Fibroblast of skin of back (primary cell): ENCODE results near the gene NAIF1.
"Not testable (repeated sequence)": the region's sequence is repeated elsewhere in the genome, so short reads cannot be mapped to it uniquely, and the experiment has no call there.

Experiments
- DNase-seq: peaks from one replicate; pipeline ENCODE4 v3.0.0-alpha.2; 2013

The NAIF1 gene

DNA sequence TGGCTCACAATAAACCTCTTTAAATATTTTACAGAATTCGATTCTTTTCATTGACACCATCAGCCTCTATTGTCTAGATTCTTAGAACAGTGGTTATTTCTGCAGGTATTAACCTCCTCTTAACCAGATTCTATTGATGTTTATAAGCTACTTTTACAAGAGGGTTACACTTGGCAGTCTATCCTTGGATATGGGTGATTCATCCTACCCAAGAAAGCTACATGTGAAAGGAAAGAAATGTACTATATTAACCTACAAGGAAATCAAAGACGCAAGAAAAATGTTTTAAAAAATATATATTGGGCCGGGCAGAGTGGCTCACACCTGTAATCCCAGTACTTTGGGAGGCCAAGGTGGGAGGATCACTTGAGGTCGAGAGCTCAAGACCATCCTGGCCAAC is 17.6 kb upstream of the NAIF1 start:
- DNase-seq, result no peak

DNA sequence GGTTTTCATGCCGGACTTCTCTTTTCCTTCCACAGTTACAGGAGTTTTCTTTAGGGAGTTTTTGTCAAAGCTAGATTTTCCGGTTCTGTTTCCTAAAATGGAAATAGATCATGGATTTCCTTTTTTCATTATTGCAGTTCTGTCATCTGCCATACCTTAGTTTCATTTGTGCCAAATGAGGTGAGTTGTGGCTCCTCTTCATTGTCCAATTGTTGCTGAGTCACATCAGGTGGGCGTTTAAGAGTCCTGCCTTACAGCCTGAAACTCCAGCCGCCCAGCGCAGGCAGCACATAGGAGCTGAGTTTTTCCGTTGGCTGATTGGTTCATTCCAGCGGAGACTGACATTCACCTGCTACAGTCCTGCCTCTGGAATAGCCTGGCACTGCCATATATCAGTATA is 15.0 kb upstream of the NAIF1 start:
- no peak for DNase-seq

DNA sequence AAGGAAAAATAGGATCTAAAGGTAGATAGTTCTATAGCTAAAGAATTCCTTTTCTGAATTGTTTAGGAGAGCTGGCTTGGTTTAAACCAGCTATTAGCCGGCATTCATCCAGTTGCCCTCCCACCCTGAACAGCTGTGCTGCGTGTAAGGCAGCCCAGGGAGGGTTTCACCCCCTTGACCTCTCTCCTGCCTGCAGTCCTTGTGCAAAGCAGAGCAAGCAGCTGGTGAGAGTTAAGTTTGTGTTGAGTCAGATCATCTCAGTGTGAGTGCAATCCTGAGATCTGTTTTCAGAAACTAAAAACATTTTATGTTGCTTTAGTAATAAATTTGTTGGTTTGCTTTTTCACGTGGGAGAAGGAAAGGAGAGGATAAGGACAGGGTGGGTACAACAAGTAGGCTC is 13.9 kb upstream of the NAIF1 start:
- peak; percentile 76 for DNase-seq

DNA sequence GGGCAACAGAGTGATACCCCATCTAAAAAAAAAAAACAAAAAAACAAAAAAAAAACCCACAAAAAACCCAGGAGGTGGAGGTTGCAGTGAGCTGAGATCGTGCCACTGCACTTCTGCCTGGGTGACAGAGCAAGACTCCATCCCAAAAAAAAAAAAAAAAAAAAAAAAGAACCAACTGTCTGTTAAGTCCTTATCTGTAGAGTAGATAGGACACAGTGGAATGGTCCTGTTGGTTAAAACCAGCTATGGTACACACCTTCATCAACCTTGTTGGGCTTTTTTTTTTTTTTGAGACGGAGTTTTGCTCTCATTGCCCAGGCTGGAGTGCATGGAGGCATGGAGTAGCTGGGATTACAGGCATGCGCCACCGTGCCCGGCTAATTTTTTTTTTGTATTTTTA is 13.1 kb upstream of the NAIF1 start:
- DNase-seq, result no peak

DNA sequence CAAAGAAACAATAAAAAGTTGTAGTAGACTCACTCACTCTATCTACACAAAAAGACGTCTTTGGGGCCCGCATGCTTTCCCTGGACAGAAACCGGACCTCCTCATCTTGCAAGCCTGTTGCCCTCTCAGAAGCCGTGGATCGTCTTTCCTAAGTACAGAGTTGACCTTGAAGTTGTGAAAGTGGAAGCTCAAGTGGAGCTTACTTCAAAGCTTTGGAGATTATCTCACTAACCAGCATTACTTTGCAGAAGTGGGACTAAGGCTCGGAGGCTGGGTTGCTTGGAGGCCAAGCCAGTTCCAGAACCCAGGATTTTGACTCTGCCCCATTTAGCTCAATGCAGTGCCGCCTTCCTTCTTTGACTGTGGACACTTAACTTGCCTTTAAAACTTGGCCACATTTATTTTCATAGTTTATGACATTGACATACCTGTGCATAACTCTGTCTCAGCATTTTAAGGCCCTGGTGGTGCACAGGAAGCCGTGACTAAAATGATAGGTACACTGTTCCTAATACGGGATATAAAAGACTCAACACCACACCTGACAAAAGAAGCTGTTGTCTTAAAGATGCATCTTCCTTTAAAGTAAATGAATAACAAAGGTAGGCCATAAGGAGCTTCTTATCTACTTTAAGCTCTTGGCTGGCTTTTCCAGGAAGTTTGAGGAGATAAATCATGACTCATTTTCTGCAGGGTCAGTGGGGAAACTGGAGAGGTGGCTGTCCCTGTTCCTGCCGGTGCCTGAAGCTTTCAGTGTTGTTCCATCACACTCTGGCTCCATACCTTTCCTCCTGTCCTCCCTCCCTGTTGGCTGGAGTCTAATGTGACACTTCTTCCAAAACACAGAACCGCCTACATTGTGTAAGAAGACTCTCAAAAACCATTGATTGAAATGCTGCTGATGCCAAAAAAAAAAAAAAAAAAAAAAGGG is 11.6 kb upstream of the NAIF1 start:
- peak; percentile 41 for DNase-seq

DNA sequence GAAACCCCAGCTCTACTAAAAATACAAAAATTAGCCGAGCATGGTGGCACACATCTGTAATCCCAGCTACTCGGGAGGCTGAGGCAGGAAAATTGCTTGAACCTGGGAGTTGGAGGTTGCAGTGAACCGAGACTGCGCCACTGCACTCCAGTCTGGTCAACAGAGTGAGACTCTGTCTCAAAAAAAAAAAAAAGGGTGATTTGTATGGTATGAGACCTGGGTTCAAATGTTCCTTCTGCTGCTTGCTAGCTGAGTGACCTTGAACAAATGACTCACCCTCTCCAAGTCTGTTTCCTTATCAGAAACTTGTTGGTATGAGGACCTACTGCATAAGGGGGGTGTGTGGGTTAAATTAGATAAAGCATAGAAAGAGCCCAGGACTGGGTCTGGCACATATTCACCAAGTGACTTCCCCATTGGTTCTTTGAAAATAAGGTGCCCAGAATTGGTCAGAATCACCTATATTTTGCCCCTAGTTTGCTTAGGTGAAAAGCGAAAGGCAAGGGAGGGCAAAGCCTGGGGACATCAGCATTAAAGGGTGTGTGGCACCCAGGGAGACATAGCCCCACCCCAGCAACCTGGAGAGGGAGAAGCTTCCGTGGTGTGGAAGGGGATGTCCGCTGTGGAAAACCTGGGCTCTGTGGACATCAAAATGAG is 10.9 kb upstream of the NAIF1 start:
- no peak for DNase-seq

DNA sequence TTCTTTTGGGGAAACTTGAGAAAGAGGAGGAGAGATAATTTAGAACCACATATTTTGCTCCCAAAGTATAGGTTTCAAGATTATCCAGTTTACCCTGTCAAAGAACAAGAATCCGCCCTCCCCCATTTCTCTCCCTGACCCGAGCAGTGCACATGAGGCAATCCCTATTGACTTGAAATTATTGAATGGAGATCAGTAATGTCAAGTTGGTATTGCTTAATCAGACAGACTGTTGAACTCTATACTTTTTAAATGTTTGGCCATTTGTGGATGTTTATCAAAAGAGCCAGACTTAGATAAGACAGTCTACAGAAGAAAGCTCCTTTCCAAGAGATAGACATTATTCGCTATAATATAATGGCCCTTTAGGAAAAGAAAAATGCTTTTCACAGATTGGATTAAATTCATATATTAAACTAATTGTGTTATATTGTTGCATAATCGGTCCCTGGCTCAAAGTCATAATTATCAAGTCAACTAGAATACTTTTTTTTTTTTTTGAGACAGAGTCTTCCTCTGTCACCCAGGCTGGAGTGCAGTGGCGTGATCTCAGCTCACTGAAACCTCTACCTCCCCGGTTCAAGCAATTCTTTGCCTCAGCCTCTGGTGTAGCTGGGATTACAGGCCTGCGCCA is 6.2 kb upstream of the NAIF1 start:
- no peak for DNase-seq

DNA sequence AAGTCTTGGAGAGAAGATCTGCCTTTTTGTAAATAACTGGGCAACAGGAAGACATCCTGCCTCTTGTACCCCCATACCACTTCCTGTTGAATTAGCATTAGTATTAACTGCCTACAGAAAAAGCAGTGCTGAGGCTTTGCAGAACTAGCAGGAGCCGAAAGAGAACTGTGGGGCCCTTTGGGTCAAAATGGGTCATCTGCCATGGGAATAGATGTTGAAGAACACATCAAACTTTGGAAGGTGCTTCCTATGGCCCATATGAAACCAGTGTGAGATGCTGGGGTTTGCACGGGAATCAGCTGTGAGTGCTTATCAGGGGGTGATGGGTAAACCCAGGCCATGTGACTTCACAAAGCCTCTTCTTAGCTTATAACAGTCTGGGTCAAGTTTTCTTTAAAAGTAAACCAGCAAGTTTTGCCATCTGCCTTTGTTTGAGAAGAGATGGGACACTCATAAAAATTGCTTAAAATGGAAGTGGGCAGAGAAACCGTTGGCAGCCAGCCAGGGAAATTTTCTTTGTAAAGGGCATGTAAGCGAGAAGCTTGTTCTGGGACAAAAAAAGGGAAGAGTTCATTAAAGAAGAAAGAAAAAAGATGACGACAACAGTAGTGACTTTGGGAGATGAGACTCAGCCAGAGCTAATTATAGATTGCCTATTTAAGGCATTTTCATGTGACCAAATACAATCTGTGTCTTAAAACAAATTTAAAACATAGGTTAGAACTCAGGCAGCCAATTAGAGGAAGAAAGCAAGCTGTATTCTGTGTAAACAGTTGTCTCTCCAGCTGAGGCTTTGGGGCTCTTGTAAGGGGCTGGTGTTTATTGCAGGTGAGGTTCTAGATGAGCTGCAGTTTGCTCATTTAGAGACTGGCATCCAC is 5.3 kb upstream of the NAIF1 start:
- DNase-seq, result peak; percentile 86

DNA sequence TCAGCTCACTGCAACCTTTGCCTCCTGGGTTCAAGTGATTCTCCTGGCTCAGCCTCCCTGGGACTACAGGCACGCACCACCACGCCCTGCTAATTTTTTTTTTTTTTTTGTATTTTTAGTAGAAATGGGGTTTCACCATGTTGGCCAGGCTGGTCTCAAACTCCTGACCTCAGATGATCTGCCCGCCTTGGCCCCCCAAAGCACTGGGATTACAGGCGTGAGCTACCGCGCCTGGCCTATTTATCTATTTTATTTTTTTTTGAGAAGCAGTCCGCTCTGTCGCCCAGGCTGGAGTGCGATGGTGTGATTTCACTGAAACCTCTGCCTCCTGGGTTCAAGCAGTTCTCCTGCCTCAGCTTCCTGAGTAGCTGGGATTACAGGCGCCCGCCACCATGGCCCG is 4.4 kb upstream of the NAIF1 start:
- not testable (repeated sequence) for DNase-seq

DNA sequence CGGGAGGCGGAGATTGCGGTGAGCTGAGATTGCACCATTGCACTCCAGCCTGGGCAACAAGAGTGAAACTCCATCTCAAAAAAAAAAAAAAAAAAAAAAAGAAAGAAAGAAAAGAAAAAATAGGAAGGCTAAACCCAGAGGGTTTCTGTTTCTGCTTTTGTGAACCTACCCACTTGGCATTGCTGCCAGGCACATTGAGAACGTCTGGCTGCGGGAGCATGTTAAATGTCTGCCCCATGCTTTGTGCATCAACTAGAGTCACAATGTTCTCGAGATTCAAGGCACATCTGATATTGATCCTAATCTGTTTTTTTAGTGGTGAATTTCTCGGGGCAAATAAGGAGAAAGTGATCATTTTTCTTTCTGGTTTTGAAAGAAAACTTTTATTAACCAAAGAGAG is 3.8 kb upstream of the NAIF1 start:
- DNase-seq, result no peak

DNA sequence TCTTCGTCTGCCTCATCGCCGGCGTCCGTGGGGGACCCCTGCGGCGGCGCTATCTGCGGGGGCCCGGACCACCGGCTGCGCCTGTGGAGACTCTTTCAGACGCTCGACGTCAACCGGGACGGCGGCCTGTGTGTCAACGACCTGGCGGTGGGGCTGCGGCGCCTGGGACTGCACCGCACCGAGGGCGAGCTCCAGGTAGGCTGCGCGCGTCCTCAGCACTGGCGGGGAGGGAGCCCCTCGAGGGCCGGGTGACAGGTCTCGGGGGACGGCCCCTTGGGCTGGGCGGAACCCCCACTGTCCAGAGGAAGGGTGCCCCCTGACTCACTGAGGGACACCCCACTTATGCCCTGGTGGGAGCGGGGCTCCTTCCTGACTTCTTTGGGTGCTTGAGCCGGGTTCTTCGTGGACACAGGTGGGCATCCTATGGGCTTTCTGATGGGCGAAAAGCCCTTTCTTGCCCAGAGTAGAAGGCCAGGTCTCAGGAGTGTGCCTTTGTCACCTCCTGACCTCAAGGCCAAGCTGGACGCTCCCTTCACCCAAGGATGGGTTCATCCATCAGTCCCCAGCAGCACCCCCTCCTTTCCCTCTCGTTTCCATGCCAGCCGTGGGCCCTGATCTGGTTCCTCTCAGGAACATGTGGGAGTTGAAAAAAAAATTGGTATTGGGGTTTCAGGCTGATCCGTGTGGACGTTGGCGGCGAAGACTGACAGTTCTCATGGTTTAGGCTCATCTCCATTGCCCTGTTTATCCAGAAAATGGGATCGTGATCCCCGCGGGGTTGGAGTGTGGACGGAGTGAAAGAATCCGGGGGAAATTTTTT is 1.5 kb upstream of the NAIF1 start:
- DNase-seq, result no peak

DNA sequence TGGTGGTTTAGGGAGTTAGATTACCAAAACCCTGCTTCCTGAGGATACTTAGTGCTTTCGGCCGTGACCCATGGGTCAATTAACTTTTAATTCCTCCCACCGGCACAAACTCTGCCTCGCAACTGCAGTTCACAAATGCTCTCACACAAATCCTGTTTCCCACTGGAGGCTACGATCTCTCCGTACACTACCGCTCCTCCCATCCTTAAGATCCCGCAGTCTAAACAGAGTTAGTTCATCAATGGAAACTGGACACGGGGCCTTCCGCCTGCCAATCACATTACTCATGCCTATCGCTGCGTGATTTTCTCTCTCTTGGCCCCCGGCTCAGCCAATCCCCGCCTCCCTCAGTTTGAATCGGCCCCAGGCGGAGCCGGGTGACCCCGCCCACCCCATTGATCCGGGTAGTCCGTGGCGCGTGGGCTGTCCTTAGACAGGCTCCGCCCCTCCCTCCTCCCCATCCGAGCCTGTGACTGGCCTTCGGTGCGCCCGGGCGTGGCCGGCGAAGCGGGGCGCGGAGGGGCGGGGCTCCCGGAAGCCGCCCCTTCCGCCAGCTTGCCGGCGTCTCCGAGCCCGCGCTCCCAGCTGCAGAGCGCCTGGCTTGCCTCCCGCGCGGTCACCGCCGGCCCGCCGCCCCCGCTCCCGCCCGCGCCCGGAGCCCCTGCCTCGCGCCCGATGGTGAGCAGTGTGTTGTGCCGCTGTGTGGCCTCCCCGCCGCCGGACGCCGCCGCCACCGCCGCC is 695 bp upstream of the NAIF1 start, which contains the start of gene SLC25A25:
Gene SLC25A25, plus strand, starts transcription at position 588 of the 741 bp plus-strand sequence. Its CDS starts 88 bp downstream, at position 676.
- DNase-seq, result peak; percentile 99

DNA sequence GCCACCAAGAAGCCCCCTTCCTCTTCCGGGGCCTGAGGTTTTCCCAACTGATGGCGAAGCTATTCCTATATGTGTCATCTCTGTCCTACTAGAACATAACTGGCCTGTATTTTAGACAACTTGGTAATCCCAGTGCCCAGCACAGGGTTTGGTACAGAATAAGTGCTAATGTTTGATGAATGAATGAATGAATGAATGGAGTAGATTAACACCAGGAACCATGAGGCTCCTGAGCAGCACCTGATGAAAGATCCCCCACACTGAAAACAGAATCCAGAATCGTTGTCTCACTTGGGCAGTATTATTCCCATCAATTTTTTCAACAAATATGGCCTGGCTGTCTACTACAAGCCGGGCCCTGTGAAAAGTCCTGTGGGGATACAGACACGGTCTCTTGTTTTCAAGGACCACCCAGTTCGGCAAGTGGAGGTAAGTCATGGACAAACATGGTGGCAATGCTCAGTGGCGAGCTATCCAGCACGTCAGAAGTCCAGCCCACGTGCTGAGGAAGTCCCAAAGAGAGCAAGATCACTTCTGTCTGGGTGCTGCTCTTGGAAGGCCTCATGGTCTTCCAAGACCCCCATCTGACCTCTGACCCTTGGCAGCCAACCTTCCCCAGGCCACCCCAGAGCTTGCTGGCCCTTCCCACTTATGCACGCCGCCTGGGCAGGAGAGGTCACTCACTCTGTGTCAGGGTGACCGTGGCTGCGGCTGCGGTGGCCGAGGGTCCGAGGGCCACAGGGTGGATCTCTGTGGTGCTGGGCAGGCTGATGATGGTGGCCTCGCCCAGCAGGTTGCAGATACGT is 1.0 kb downstream of the NAIF1 start:
- DNase-seq, result no peak

DNA sequence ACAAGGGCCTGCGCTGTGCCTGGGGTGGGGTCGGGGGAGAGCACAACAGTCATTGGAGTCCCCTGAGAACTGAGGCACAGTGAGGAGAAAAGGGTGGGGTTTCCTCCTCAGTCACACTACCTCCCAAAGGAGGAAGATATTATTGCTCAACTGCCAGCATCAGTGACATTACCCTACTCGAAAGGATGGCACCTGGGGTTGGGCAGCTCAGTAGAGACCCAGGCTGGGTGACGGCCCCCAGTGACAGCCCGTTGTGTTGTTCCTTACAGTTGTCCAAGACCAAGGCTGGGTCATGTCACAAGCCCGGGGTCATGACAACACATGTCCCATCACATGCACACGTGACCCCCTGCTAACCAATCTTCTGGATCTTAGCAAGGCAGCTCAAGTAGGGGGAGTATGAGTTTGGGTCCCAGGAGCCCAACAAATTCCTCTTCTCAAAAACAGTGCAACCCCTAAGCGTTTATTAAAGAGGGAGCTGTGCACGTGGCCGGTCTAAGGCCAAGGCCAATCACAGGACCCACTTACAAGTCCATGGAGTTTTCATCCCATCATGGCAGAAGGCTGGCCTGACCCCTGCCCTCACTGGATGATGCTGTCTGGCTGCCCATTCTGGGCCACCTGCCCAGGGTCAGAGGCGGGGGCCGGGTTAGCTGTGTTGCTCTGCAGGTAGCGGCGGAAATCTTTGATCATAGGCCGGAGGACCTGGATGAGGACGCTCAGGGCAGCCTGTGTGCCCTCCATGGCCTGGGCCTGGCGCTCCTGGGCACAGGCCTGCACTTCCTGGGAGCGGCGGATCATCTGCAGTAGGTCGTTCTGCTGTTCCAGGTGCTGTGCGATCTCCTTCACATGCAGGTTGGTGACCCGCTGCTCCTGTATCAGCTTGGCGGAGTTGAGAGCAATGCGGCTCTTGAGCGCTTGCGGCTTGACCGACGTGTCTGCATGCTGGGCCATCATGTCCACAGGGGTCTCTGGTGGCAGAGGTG is 4.0 kb downstream of the NAIF1 start:
- DNase-seq, result no peak

DNA sequence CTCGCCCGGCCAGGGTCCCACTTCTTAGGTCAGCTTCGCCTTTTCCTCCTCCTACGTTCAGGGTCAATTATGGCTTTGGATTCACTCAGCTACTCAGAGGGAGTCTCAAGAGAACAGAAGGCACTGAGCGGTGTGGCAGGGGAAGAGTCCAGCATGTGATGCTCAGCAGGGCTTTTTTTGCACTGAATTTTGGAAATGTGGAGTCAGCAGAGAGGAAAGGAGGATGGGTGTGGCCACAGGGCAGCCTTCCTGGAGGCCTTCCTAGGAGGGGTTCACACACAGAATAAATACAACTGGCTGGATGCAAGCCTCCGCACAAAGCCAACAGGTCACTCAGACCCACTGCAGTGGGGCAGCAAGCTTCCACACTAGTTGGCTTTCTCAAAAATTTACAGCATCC is 4.8 kb downstream of the NAIF1 start:
- no peak for DNase-seq

DNA sequence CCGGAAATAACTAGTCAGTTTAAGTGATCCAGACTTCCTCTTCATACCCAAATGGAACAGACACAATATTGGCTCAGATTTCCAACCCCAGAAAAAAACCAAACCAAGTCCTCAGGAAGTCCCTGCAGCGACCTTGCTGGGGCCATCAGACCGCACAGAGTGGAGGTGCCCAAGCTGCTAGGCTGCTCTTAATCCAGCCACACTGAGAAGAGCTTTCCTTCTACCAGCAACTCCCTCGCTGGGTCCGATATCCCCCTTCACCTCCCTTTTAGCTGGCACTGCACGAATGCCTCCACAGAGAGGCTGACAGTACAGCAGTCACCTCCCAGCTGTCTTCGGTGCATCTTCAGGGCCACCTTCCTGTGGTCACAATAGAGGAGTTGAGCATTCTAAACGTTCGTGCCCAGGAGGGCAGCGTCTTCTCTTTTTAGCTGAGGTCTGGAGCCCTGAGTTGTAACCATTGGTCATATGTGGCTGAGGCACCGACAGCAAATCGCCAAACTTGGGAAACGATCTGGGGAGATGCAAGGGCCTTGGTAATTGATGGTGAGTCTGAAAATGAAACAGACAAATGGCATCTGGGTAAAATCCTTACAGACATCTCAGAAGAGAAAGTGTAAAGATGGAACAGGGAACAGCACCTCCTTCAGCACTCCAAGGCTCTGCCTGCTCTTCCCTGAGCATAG is 5.7 kb downstream of the NAIF1 start:
- DNase-seq, result no peak

DNA sequence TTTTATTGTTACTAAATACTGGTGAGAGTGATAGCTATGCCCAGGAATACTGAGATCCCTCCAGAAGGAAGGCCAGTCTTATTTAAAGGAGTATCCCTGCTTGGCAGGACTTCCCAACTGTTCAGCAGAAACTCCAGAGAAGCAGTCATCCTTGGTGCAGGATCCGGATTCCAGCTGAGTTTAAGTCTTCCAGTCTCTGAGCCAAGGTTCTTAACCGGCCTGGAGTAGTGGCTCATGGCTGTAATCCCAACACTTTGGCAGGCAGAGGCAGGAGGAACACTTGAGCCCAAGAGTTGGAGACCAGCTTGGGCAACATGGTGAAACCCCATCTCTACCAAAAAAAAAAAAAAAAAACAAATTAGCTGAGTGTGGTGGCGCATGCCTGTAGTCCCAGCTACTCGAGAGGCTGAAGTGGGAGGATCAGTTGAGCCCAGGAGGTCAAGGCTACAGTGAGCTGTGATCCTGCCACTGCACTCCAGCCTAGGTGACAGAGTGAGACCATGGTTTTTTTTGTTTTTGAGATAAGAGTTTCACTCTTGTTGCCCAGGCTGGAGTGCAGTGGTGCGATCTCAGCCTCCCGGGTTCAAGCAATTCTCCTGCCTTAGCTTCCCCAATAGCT is 7.6 kb downstream of the NAIF1 start:
- no peak for DNase-seq
